B cell (primary cell): ENCODE data around the gene NSUN2.

Source experiments
- EZH2 ChIP-seq: IDR thresholded peaks from 2 replicates; pipeline ENCODE4 v1.6.1; 2012; ENCODE audit warnings: borderline replicate concordance, low read depth, mild to moderate bottlenecking, moderate library complexity, low read length; ENCODE audit not compliant: insufficient read depth, poor library complexity, severe bottlenecking
- TF ChIP-seq, protein P1 (sequence below): fragments of 200-600 bp; IDR thresholded peaks from one replicate; pipeline ENCODE4 v1.8.0; 2022; ENCODE audit warnings: antibody characterized with exemption, mild to moderate bottlenecking

GRCh38 chr5:6595405-6595804 lies 37.4 kb downstream of the NSUN2 start:
- TF ChIP-seq, protein P1, sequence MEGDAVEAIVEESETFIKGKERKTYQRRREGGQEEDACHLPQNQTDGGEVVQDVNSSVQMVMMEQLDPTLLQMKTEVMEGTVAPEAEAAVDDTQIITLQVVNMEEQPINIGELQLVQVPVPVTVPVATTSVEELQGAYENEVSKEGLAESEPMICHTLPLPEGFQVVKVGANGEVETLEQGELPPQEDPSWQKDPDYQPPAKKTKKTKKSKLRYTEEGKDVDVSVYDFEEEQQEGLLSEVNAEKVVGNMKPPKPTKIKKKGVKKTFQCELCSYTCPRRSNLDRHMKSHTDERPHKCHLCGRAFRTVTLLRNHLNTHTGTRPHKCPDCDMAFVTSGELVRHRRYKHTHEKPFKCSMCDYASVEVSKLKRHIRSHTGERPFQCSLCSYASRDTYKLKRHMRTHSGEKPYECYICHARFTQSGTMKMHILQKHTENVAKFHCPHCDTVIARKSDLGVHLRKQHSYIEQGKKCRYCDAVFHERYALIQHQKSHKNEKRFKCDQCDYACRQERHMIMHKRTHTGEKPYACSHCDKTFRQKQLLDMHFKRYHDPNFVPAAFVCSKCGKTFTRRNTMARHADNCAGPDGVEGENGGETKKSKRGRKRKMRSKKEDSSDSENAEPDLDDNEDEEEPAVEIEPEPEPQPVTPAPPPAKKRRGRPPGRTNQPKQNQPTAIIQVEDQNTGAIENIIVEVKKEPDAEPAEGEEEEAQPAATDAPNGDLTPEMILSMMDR = no peak
- no peak for TF ChIP-seq EZH2
